GM12801 (cell line): ENCODE results near the gene AP3S2.

Source experiments
- TF ChIP-seq, protein P1 (sequence below): IDR thresholded peaks from one replicate; pipeline ENCODE4 v1.5.1; 2011; ENCODE audit warnings: control low read depth; ENCODE audit not compliant: insufficient read length; ENCODE audit errors: extremely low read depth

AP3S2 gene

DNA sequence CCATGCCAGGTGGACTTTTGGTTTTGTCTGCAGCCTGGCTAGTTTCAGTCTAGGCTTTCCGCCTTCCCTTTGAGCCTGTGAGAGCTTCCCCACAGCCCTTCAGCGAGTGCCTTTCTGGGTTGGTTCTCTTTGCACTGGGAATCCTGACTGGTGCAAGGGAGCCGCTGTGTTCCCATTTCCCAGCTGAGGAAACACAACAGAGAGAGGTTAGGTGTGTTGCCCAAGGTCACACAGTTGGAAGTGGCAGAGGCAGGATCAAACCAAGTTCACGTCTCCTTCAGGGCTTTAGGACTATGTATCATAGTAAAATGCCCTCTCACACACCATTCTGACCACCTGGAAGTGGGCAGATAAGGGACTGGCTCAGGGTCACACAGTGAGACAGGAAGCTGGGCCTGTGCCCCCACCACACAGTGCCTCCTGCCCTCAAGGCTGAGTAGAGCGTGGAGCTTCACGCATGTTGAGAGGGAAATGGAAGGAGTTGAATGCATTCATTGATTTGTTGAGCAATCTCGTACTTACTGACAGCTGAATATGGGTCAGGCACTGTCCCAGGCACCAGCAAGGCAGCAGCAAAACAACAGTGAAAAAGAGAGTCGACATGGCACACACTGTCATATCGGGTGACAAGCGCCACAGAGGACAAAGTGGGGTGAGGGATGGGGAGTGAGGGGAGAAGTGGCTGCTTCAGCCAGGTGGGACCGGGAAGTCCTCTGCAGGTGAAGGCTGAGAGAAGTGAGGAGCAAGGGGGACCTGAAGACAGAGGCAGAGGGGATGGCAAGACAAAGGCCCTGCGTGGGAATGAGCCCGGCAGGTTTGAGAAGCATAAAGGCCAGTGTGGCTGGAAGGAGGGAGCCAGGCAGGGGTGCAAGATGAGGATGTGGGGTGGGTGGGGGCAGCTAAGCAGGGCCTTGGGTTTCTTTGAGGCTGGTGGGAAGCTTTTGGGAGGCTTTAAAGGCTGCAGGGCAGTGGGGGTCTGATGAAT, 66.8 kb downstream of the AP3S2 start:
- TF ChIP-seq, protein P1, sequence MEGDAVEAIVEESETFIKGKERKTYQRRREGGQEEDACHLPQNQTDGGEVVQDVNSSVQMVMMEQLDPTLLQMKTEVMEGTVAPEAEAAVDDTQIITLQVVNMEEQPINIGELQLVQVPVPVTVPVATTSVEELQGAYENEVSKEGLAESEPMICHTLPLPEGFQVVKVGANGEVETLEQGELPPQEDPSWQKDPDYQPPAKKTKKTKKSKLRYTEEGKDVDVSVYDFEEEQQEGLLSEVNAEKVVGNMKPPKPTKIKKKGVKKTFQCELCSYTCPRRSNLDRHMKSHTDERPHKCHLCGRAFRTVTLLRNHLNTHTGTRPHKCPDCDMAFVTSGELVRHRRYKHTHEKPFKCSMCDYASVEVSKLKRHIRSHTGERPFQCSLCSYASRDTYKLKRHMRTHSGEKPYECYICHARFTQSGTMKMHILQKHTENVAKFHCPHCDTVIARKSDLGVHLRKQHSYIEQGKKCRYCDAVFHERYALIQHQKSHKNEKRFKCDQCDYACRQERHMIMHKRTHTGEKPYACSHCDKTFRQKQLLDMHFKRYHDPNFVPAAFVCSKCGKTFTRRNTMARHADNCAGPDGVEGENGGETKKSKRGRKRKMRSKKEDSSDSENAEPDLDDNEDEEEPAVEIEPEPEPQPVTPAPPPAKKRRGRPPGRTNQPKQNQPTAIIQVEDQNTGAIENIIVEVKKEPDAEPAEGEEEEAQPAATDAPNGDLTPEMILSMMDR, result no peak

GRCh38 chr15:89825271-89825940, 68.4 kb downstream of the AP3S2 start:
- TF ChIP-seq, protein P1, result no peak

DNA sequence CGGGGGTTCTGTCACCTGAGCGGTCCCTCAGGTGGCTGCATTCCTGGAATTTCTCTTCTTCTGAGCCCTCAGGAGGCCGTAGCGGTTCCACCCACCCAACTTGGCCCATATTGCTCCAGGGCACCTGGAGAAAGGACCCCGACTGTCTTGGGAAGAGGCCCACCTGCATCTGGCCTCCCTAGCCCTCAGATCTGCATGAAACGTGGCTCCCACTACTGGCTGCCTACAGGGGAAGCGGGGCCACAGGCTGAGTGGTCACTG, 69.3 kb downstream of the AP3S2 start:
- TF ChIP-seq, protein P1, result no peak

- TF ChIP-seq, protein P1, result no peak
Observed at GRCh38 chr15:89823836-89824606, 69.8 kb downstream of the AP3S2 start.

DNA sequence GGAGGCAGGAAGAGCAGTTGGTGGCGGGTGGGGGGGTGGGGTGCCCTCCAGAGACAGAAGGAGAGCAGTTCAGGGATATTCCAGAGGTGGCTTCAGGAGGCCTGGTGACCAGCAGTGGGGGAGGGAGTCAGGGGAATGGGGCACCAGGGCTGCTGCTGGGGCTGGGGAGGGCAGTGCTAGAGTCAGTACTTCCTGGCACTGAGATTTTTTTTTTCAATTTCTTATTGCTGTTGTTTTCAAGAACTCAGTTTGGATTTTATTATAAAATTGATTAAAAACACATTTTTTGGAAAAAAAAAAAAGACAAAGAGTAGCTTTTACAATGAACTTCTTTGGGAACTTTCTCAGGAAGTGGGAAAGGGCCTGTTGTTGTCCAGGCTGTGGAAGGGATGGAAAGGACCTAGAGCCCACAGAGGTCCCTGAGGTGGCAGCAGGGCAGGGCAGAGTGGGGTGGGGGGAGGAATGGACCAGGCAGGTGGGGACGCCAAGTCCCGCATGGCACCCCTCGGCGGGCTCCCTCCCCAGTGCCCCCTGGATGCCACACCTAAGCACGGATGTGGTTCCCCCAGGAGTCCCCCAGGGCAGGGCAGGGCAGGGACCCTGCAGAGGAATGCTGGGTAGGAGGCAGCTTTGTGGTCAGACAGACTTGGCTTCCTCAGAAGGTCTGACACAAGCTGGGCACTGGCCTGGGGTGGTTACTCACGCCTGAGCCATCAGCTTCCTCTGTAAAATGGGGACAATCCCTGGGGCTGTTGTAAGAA, 70.7 kb downstream of the AP3S2 start:
- TF ChIP-seq, protein P1, result no peak

- TF ChIP-seq, protein P1, result no peak
Observed at GRCh38 chr15:89822611-89822950, 71.2 kb downstream of the AP3S2 start.

DNA sequence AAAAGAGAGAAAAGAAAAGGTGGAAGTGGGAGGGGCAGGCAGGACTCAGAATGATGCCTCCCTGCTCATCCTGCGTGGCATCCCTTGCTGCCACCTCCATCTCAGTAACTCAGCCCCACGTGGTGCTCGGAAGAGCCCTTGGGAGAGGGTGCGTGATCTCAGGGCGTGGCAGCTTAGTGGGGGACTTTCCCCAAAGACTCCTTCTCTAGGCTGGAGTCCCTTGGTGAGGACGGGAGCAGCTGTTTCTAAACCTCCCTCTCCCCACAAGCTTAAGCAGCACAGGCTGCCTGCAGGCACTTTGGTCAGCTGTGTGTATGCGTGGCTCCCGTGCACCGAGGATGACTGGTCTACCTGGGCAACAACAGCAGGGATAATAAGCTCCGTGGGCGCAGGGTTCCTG, 71.8 kb downstream of the AP3S2 start:
- TF ChIP-seq, protein P1, result no peak
